Tongue (tissue), 2 donors: ENCODE results near the gene PDE4B. TPM values are rescaled to one million over a fixed set of nuclear protein-coding genes. Genes with fewer than 3 reads are reported as not detected.
A peak's percentile ranks its signal among the peaks of the same experiment; 100 is the strongest.

Experiments
- DNase-seq: peaks from one replicate; pipeline ENCODE4 v3.0.0-alpha.2; 2015
- total RNA-seq: library from RNA; depleted of rRNA; stranded (reverse); fragments of >200 nt; gene quantifications from one replicate; pipeline ENCODE4 v1.2.3, GENCODE V29; 2014

PDE4B gene
- total RNA-seq, 1 donor from 2014 or later, result 31.8 TPM

- peak; percentile 19 for DNase-seq
These were observed 97.6 kb downstream of the PDE4B start for GRCh38 chr1:65890201-65890843.

- no peak for DNase-seq
These were observed 102.3 kb downstream of the PDE4B start for GRCh38 chr1:65894738-65895605.

- no peak for DNase-seq
These were observed 104.0 kb downstream of the PDE4B start for GRCh38 chr1:65896721-65897120.

- no peak for DNase-seq
These were observed 104.8 kb downstream of the PDE4B start for GRCh38 chr1:65897485-65897884.

GRCh38 chr1:65904681-65905083, 112.0 kb downstream of the PDE4B start:
- DNase-seq, result no peak

- DNase-seq, result no peak
These were observed 117.7 kb downstream of the PDE4B start for GRCh38 chr1:65910432-65910831.

- no peak for DNase-seq
These were observed 119.0 kb downstream of the PDE4B start for GRCh38 chr1:65911679-65912078.

GRCh38 chr1:65918564-65918963, 125.9 kb downstream of the PDE4B start:
- no peak for DNase-seq

GRCh38 chr1:65921446-65921845, 128.8 kb downstream of the PDE4B start:
- no peak for DNase-seq

GRCh38 chr1:65924471-65924870, 131.8 kb downstream of the PDE4B start:
- no peak for DNase-seq

GRCh38 chr1:65938506-65938905, 145.8 kb downstream of the PDE4B start:
- DNase-seq, result no peak

GRCh38 chr1:65939191-65939590, 146.5 kb downstream of the PDE4B start:
- DNase-seq, result no peak

GRCh38 chr1:65939636-65940035, 146.9 kb downstream of the PDE4B start:
- DNase-seq, result no peak

- no peak for DNase-seq
These were observed 147.4 kb downstream of the PDE4B start for GRCh38 chr1:65940126-65940525.

- no peak for DNase-seq
These were observed 149.8 kb downstream of the PDE4B start for GRCh38 chr1:65942476-65942875.

GRCh38 chr1:65946376-65946775, 153.7 kb downstream of the PDE4B start:
- no peak for DNase-seq

- no peak for DNase-seq
These were observed 154.3 kb downstream of the PDE4B start for GRCh38 chr1:65946960-65947359.

GRCh38 chr1:65948609-65949229, 156.0 kb downstream of the PDE4B start:
- DNase-seq, result no peak

GRCh38 chr1:65949230-65949626, 156.5 kb downstream of the PDE4B start:
- DNase-seq, result no peak

GRCh38 chr1:65949933-65950332, 157.2 kb downstream of the PDE4B start:
- DNase-seq, result no peak

- DNase-seq, result no peak
These were observed 160.0 kb downstream of the PDE4B start for GRCh38 chr1:65952696-65953095.

- no peak for DNase-seq
These were observed 160.5 kb downstream of the PDE4B start for GRCh38 chr1:65953170-65953569.

GRCh38 chr1:65955071-65955470, 162.4 kb downstream of the PDE4B start:
- no peak for DNase-seq
